Transverse colon (tissue), 4 donors: Measurements from ENCODE around the gene LMNA. TPM values are rescaled to one million over a fixed set of nuclear protein-coding genes. Genes with fewer than 3 reads are reported as not detected.

ENCODE experiments used
- DNase-seq: peaks from one replicate; pipeline ENCODE4 v3.0.0-alpha.2; 2019
- H3K27ac ChIP-seq, 4 donors: fragments of 200-600 bp; sonication (generic); 2 replicates each; pipeline ENCODE4 v1.5.1; 2016 to 2018; ENCODE audit warnings: inconsistent platforms in 4 of 4
- H3K27me3 ChIP-seq: fragments of 200-600 bp; sonication (generic); 2 replicates; pipeline ENCODE4 v1.5.1; 2017; ENCODE audit warnings: inconsistent platforms
- H3K36me3 ChIP-seq, 4 donors: fragments of 200-600 bp; sonication (generic); 2 replicates each; pipeline ENCODE4 v1.5.1; 2017 to 2019; ENCODE audit warnings: inconsistent platforms in 4 of 4
- H3K4me1 ChIP-seq, 4 donors: fragments of 200-600 bp; sonication (generic); 2 replicates each; pipeline ENCODE4 v1.5.1; 2017 to 2020; ENCODE audit warnings: inconsistent platforms in 4 of 4
- H3K4me3 ChIP-seq, 4 donors: fragments of 200-600 bp; sonication (generic); 1 replicate in 1 of 4; 2 replicates in 3 of 4; pipeline versions ENCODE4 v1.5.1 to v1.6.1; 2017 to 2019; ENCODE audit warnings: inconsistent platforms in 4 of 4
- H3K9me3 ChIP-seq, 2 donors: fragments of 200-600 bp; sonication (generic); 2 replicates each; pipeline ENCODE4 v1.5.1; 2017 to 2019; ENCODE audit warnings: inconsistent platforms in 2 of 2
- CTCF ChIP-seq, 5 experiments: fragments of 200-600 bp in 3 of 5; fragments of 450-650 bp in 2 of 5; sonication (generic) in 3 of 5; IDR thresholded peaks; 1 replicate in 2 of 5; 2 replicates in 3 of 5; pipeline ENCODE4 v1.5.1; 2016 to 2017; ENCODE audit warnings: antibody characterized with exemption in 5 of 5, inconsistent platforms in 3 of 5, mild to moderate bottlenecking in 2 of 5, moderate library complexity in 1 of 5
- EP300 ChIP-seq: sonication (generic); formaldehyde crosslinking; IDR thresholded peaks from one replicate; pipeline ENCODE4 v1.6.1; 2017; ENCODE audit warnings: antibody characterized with exemption, low read depth
- POLR2A ChIP-seq: fragments of 450-650 bp; IDR thresholded peaks from one replicate; pipeline ENCODE4 v1.6.1; 2016; ENCODE audit warnings: antibody characterized with exemption, mild to moderate bottlenecking, moderate library complexity
- POLR2AphosphoS5 ChIP-seq, 3 donors: sonication (generic); formaldehyde crosslinking; IDR thresholded peaks; one replicate each; pipeline ENCODE4 v1.6.1; 2016; ENCODE audit warnings: antibody characterized with exemption in 3 of 3
- WGBS, 2 donors: methylation state at CpG; one replicate each; pipeline ENCODE4 v1.1.5; 2018; ENCODE audit warnings: low coverage in 1 of 2; 5-methylcytosine and 5-hydroxymethylcytosine counted together
- in situ Hi-C, 4 donors: fragments of 200-750 bp; cut with MboI; loops; one replicate each; pipeline versions ENCODE4 v1.15.0 to v1.15.1; 2017; ENCODE audit warnings: low sequenced_read_pairs in 3 of 4, low pct_ligation_motif_present in 1 of 4, low pct_unique_long_range_greater_than_20kb in 1 of 4
- intact Hi-C: fragments of 100-400 bp; cut with DNase I; formaldehyde crosslinking; loops from one replicate; pipeline ENCODE4 v1.15.1; 2023; ENCODE audit warnings: low total_unique reads
- total RNA-seq, 4 donors: library from RNA; depleted of rRNA; stranded (reverse); fragments of >200 nt; gene quantifications; one replicate each; pipeline ENCODE4 v1.1.0, GENCODE V29; 2016

LMNA gene
- total RNA-seq, 4 donors from 2014 or later, result 300 to 999 (median 324) TPM

GRCh38 chr1:156145650-156146019 lies 31.1 kb downstream of the LMNA start:
- H3K27ac ChIP-seq, result peak overlapping the region in 1 of 4 donors; percentile 36
- H3K4me3 ChIP-seq, result no peak overlapping the region
- peaks cover 12 to 26% (median 18%) of the 10 kb centered on the region in 4 donors for H3K4me1 ChIP-seq
- H3K27me3 ChIP-seq, result no peaks in the 10 kb centered on the region
- H3K9me3 ChIP-seq, result no peaks in the 10 kb centered on the region
- DNase-seq, result no peak
- no peaks in the 10 kb centered on the region for H3K36me3 ChIP-seq
- in situ Hi-C loops (loop anchor here in 3 of 4 donors (5.0 kb wide), 2 partner anchors 77 to 82 kb away; no protein-coding TSS in a partner anchor), intact Hi-C loops (loop anchor here (2.0 kb wide), 1 partner anchor 79 kb away; no protein-coding TSS in a partner anchor)
- TF ChIP-seq CTCF (IDR thresholded peaks at IDR 0.05) (no peak), EP300 (no peak), POLR2AphosphoS5 (IDR thresholded peaks at IDR 0.05) (no peak), POLR2A (no peak)
- WGBS, 2 donors, result 33 to 58% methylated on average over 1 to 2 of the region's 2 CpGs

GRCh38 chr1:156146020-156146768 lies 31.7 kb downstream of the LMNA start:
- DNase-seq, result peak; percentile 55
- 16 to 18% methylated on average over 8 to 13 of the region's 13 CpGs for WGBS, 2 donors
- in situ Hi-C loops, result loop anchor here in 3 of 4 donors (5.0 kb wide), 2 partner anchors 76 to 81 kb away; no protein-coding TSS in a partner anchor
- intact Hi-C loops, result loop anchor here (2.0 kb wide), 1 partner anchor 79 kb away; no protein-coding TSS in a partner anchor
- Histone ChIP-seq H3K4me1 (peaks cover 12 to 21% (median 15%) of the 10 kb centered on the region in 4 donors), H3K36me3 (no peaks in the 10 kb centered on the region), H3K27me3 (no peaks in the 10 kb centered on the region), H3K9me3 (no peaks in the 10 kb centered on the region), H3K4me3 (peak overlapping the region in 1 of 4 donors; percentile 16), H3K27ac (peak overlapping the region in 1 of 4 donors; percentile 36)
- TF ChIP-seq POLR2A, result no peak
- no peak for TF ChIP-seq EP300
- peak; percentile 64 to 85 (median 73) for TF ChIP-seq CTCF (IDR thresholded peaks at IDR 0.05)
- TF ChIP-seq POLR2AphosphoS5 (IDR thresholded peaks at IDR 0.05), result peak in 1 of 3 donors; percentile 16

- no peak for DNase-seq
- in situ Hi-C loops, result loop anchor here in 3 of 4 donors (5.0 kb wide), 2 partner anchors 75 to 80 kb away; no protein-coding TSS in a partner anchor
- no peaks in the 10 kb centered on the region for H3K36me3 ChIP-seq
- H3K27me3 ChIP-seq, result no peaks in the 10 kb centered on the region
- H3K9me3 ChIP-seq, result no peaks in the 10 kb centered on the region
- peaks cover 10 to 17% (median 12%) of the 10 kb centered on the region in 4 donors for H3K4me1 ChIP-seq
- no peak overlapping the region for H3K27ac ChIP-seq
- 48% methylated on average over 9 of the region's 9 CpGs; no CpG with 5 or more reads in 1 of the 2 donors for WGBS, 2 donors
- no peak overlapping the region for H3K4me3 ChIP-seq
- TF ChIP-seq POLR2A, result no peak
- no peak for TF ChIP-seq CTCF (IDR thresholded peaks at IDR 0.05)
- no peak for TF ChIP-seq POLR2AphosphoS5 (IDR thresholded peaks at IDR 0.05)
- no peak for TF ChIP-seq EP300
- intact Hi-C loops, result loop anchor here (2.0 kb wide), 1 partner anchor 78 kb away; no protein-coding TSS in a partner anchor
These were observed 32.4 kb downstream of the LMNA start for GRCh38 chr1:156146769-156147405.

- peak in 1 of 3 donors; percentile 8 for TF ChIP-seq POLR2AphosphoS5 (IDR thresholded peaks at IDR 0.05)
- TF ChIP-seq CTCF (IDR thresholded peaks at IDR 0.05), result no peak
- TF ChIP-seq POLR2A, result no peak
- no peak for TF ChIP-seq EP300
- H3K36me3 ChIP-seq, result no peaks in the 10 kb centered on the region
- H3K4me3 ChIP-seq, result no peak overlapping the region
- peak overlapping the region; percentile 16 to 44 (median 32) for H3K27ac ChIP-seq
- peaks cover 10 to 19% (median 15%) of the 10 kb centered on the region in 4 donors for H3K4me1 ChIP-seq
- intact Hi-C loops, result no loop called here
- no peaks in the 10 kb centered on the region for H3K9me3 ChIP-seq
- 60% methylated on average over 6 of the region's 6 CpGs; no CpG with 5 or more reads in 1 of the 2 donors for WGBS, 2 donors
- DNase-seq, result no peak
- H3K27me3 ChIP-seq, result no peaks in the 10 kb centered on the region
- in situ Hi-C loops, result loop anchor here in 3 of 4 donors (5.0 kb wide), 2 partner anchors 74 to 79 kb away; no protein-coding TSS in a partner anchor
These were observed 33.7 kb downstream of the LMNA start for GRCh38 chr1:156148216-156148615.
